HEK293 (cell line): Measurements from ENCODE around the gene SAMD11.

Experiments used
- CTCF ChIP-seq: fragments of 450-650 bp; formaldehyde crosslinking; IDR thresholded peaks from 2 replicates; pipeline ENCODE4 v1.5.1; 2016; ENCODE audit warnings: missing biosample characterization, missing genetic modification characterization
- KLF16 ChIP-seq: fragments of 450-650 bp; formaldehyde crosslinking; IDR thresholded peaks from 2 replicates; pipeline ENCODE4 v1.5.1; 2017; ENCODE audit warnings: missing biosample characterization, missing genetic modification characterization
- SCRT1 ChIP-seq: fragments of 450-650 bp; formaldehyde crosslinking; IDR thresholded peaks from 2 replicates; pipeline ENCODE4 v1.5.1; 2016; ENCODE audit warnings: missing biosample characterization, missing genetic modification characterization, borderline replicate concordance
- ZBTB26 ChIP-seq: fragments of 450-650 bp; formaldehyde crosslinking; optimal IDR thresholded peaks from 2 replicates; pipeline ENCODE3; 2016; ENCODE audit warnings: missing biosample characterization, mild to moderate bottlenecking, missing genetic modification characterization
- ZNF114 ChIP-seq: fragments of 450-650 bp; formaldehyde crosslinking; IDR thresholded peaks from 2 replicates; pipeline ENCODE4 v1.5.0; 2017; ENCODE audit warnings: missing biosample characterization, missing genetic modification characterization
- ZNF138 ChIP-seq: fragments of 450-650 bp; formaldehyde crosslinking; IDR thresholded peaks from 2 replicates; pipeline ENCODE4 v1.5.1; 2016; ENCODE audit warnings: missing biosample characterization, missing genetic modification characterization, borderline replicate concordance
- ZNF223 ChIP-seq: fragments of 450-650 bp; formaldehyde crosslinking; IDR thresholded peaks from 2 replicates; pipeline ENCODE4 v1.5.1; 2016; ENCODE audit warnings: missing biosample characterization, missing genetic modification characterization
- ZNF350 ChIP-seq: fragments of 450-650 bp; formaldehyde crosslinking; IDR thresholded peaks from 2 replicates; pipeline ENCODE4 v1.5.0; 2017; ENCODE audit warnings: missing biosample characterization, mild to moderate bottlenecking, missing genetic modification characterization
- ZNF391 ChIP-seq: fragments of 450-650 bp; formaldehyde crosslinking; IDR thresholded peaks from 2 replicates; pipeline ENCODE4 v1.5.1; 2016; ENCODE audit warnings: low read depth, missing biosample characterization, missing genetic modification characterization, borderline replicate concordance
- ZNF449 ChIP-seq: fragments of 450-650 bp; formaldehyde crosslinking; IDR thresholded peaks from 2 replicates; pipeline ENCODE4 v1.5.1; 2017; ENCODE audit warnings: missing biosample characterization, mild to moderate bottlenecking, missing genetic modification characterization, moderate library complexity
- ZNF473 ChIP-seq: fragments of 450-650 bp; formaldehyde crosslinking; IDR thresholded peaks from 2 replicates; pipeline ENCODE4 v1.5.1; 2017; ENCODE audit warnings: missing biosample characterization, missing genetic modification characterization
- ZNF513 ChIP-seq: fragments of 450-650 bp; IDR thresholded peaks from 2 replicates; pipeline ENCODE4 v1.5.1; 2018; ENCODE audit warnings: missing biosample characterization, missing genetic modification characterization
- ZNF529 ChIP-seq: fragments of 450-650 bp; formaldehyde crosslinking; IDR thresholded peaks from 2 replicates; pipeline ENCODE4 v1.5.1; 2017; ENCODE audit warnings: missing genetic modification characterization, missing biosample characterization; ENCODE audit not compliant: insufficient replicate concordance
- ZNF639 ChIP-seq: fragments of 450-650 bp; formaldehyde crosslinking; IDR thresholded peaks from 2 replicates; pipeline ENCODE4 v1.5.1; 2016; ENCODE audit warnings: missing biosample characterization, missing genetic modification characterization

- no peak for TF ChIP-seq CTCF (tag by site-specific recombination)
- no peak for TF ChIP-seq ZNF473
- TF ChIP-seq ZNF449 (tag by site-specific recombination), result no peak
- TF ChIP-seq KLF16, result no peak
- TF ChIP-seq ZNF138 (tag by site-specific recombination), result no peak
- no peak for TF ChIP-seq ZNF350
- no peak for TF ChIP-seq SCRT1
- TF ChIP-seq ZNF513 (tag by site-specific recombination), result no peak
- no peak for TF ChIP-seq ZNF114 (tag by site-specific recombination)
- no peak for TF ChIP-seq ZNF639
- no peak for TF ChIP-seq ZNF223 (tag by site-specific recombination)
- no peak for TF ChIP-seq ZBTB26 (tag by site-specific recombination)
- TF ChIP-seq ZNF529 (tag by site-specific recombination), result no peak
- no peak for TF ChIP-seq ZNF391 (tag by site-specific recombination)
Measured at GRCh38 chr1:945688-946556, 22.2 kb downstream of the SAMD11 start.
